Esophagus mucosa (tissue), 1 donor: ENCODE results near the gene ADAMTS17. TPM values are rescaled to one million over a fixed set of nuclear protein-coding genes. Genes with fewer than 3 reads are reported as not detected.

Experiments used
- ATAC-seq: fragments of 200-7000 bp; cut with Tn5 transposase; one replicate; pipeline ENCODE4 v1.9.1; 2020
- total RNA-seq: library from RNA; stranded (reverse); gene quantifications from one replicate; pipeline ENCODE4 v1.2.4, GENCODE V29; 2023
- donor health status: DM: yes; HTN: yes; CAD: no.

Gene ADAMTS17
- total RNA-seq, 1 donor from 2014 or later: 4.0 TPM

DNA sequence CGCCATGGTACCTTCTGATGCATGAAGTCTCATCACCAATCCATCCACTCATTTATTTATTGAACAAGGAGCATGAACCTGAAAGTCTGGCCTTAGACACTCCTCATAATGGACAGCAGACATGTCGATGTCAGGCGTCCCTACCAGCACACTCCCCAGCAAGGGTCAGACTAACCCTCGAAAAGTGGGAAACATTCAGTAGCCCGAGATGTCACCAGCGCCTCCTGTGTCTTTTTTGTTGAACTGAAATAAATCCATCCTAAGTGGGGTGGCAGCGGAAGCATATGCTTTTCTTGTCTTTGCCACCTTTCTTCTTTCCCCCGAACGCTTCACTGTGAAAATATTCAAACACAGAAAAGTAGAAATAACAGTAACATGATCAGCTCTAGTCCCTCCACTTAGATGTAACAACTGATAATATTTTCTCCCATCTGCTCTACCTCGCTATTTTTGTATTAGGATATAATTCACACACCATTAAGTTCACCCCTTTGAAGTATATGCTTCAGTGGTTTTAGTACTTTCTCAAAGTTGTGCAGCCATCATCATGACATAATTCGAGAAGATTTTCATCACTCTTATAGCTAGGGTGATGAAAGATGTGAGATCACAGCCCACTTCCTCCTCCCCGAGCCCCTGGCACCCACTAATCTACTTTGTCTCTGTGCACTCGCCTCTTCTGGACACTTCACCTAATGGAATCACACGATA is 121.6 kb downstream of the ADAMTS17 start:
- ATAC-seq: no peak

DNA sequence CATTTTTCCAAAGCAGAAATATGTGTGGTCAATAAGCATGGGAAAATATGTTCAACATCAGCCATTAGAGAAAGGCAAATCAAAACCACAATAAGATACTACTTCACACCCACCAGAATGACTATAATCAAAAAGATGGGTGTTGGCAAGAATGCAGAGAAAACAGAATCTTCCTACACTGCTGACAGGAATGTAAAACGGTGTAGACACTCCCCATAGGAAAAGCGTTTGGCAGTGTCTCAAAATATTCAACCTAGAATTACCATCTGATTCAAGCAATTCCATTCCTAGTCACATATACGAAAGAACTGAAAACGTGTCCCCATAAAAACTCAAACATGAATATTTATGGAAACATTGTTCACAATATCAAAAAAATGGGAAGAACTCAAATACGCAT is 123.3 kb downstream of the ADAMTS17 start:
- no peak for ATAC-seq

DNA sequence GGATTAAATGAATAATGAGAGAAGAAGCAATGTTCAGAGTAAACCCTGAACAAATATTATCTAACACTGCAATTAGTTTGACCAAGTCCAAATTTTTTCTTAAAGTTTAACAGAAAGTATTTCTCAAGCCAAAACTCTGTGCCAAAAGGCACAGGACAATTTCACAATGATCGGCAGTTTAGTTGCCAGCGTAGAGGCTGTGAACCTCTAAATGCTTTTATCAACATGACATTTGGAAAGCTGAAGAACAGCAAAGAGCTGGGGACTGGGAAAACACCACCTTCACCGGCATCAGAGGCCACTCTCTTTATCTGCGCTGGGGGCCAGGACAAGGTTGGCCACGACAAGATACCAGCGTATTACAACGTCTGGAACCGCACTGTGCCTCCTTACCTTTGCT is 125.6 kb downstream of the ADAMTS17 start:
- no peak for ATAC-seq

DNA sequence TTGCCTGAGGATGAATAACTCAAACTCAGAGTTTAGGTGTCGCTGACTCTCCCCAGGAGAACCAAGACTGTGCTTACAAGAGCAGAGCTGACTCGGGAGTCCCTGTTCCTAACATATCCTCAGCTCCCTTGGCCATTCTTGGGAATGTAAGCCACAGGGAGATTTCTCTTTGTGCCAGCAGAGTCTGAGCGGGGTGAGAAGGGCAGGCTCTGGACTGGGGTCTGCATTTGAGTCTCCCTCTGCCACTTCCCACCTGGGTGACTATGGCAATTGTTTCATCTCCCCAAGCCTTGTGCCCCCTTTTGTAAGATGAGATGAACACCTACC is 126.0 kb downstream of the ADAMTS17 start:
- no peak for ATAC-seq

GRCh38 chr15:100215031-100215842 is 126.5 kb downstream of the ADAMTS17 start:
- ATAC-seq: no peak

DNA sequence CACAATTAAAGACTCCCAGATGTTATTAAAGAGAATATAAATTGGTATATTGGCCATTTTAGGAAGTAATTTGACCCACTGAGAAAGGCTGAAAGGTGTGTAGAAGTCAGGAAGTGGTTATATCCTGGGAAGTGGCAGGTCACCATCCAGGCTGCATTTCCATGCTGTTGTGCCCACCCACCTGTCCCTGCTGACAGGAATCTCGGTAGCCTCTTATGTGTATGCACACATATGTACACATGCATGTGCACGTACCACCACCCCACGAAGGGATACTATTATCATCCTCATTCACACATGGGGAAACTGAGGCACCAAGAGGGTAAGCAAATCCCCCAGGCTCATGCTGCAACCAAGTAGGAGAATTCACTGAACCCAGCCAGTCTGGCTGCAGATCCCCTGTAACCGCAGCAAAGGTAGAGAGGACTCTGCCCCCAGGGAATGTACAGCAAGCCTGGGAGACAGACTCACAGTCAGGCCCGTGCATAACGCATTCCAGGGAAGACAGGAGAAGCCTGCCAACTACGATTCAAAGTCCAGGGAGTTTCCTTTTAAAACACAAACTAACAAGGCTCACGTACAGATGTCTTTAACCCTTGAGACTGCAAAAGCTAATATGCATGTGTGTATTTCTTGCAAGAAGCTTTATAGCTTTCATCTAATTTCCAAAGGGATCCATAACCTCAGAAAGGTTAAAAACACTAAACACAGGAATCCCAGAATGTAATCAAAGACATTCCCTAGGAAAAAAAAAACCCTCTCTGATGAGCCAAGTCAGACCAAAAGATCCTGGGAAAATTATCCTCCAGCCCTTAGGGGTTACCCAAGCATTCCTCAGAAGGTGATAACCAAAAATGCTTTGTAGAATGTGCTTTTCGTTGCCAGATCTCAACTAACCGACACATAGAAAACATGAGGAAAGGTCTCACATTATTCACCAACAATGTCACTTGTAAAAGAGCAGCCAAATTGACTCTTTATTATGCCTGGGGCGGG is 129.6 kb downstream of the ADAMTS17 start:
- ATAC-seq: no peak

GRCh38 chr15:100210338-100210737 is 131.4 kb downstream of the ADAMTS17 start:
- ATAC-seq: no peak

DNA sequence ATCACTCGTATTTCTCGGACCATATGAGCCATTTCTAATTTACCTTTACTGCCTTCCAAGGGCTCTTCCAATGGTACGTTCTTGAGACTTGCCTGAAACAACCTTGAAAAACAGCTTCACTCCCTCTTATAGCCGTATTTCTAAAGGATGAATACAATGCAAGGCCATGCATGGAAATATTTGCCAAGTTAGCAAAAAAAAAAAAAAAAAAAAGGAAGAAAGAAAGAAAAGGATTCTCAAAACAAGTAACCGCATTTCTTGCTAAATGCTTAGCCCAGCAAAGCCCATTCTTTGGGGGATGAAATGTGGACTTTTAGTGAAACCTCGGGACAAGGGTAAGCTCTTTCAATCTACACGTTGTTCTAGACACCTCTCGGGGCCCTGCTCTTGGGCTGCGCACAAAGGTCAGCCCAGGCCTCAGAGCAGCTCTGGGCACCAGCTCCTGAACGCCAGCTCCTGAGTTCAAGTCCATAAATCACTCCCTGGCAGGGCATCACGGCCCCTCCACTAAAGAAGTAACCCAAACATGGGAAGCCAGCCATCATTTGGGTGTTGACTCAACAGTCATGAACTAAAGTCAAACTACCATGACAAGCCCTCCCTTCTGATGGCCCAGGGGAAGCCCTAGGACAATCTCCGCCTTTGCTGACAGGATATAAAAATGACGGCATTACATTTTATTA is 132.7 kb downstream of the ADAMTS17 start:
- ATAC-seq: no peak

DNA sequence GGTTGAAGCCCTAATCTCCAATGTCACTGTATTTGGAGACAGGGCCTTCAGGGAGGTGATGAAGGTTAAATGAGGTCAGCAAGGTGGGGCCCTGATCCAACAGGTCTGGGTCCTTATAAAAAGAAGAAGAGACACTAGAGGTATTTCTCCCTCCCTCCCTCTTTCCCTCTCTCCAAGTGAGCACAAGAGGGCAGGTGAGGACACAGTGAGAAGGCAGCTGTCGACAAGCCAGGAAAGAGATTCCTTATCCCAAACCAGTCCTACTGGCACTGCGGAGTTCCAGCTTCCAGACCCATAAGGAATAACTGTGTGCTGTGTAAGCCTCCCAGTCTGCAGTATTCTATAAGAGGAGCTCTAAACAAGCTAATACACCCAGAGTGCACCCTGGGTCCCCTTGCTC is 134.7 kb downstream of the ADAMTS17 start:
- peak; percentile 59 for ATAC-seq

GRCh38 chr15:100206643-100207042 is 135.1 kb downstream of the ADAMTS17 start:
- no peak for ATAC-seq

DNA sequence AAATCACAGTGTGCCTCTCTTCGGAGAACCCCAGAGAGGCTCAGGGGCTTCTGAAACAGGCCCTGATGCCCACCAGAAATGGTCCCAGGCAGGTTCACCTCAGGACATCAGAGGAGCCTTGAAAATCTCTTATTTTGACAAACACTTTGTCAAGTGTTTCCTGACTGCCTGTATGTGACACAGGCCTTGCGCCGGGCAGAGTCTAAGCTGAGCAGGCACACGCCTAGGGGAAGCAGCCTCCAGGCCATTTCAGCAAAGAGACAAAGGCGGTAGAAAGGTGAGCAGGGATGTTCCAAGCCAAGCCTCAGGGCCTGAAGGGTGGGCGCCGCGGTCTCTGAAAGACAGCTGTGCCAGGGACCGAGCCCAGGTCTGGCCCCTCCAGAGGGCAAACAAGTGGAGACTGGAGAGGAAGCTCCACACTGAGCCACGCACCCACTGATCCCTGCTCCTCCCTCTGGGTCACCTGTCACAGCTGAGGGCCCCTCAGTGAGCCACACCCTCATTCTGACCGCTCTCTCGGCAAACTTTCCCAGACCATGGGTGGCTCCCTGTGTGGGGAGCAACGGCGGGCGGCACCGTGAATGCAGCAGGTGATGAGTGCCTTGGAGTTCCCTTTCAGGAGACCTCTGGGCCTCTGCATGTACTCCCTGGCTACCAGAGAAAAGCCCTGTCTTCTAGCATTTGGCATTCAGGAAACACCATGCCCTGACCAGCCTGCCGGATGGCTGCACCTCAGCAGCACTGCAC is 136.1 kb downstream of the ADAMTS17 start:
- peak; percentile 14 for ATAC-seq

DNA sequence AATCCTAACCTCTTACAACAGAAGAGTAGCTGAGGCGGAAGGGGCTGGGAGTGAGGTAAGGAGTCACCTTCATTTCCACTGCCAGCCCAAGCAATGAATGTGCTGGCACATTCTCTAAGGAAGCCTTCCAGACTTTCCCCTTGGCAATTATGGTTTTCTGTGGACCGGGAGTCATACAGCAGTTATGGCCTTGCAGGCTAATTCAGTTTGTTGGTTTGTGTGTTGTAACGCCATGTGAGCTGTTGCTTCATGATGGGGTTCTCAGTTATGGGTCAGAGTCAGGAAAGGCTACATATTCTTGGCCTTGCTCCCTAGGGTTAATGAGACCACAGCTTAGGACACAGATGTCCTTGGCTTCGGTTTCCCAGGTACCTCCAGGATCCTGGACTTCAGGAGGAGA is 137.0 kb downstream of the ADAMTS17 start:
- no peak for ATAC-seq

- no peak for ATAC-seq
Observed at GRCh38 chr15:100204211-100204610, 137.6 kb downstream of the ADAMTS17 start.

DNA sequence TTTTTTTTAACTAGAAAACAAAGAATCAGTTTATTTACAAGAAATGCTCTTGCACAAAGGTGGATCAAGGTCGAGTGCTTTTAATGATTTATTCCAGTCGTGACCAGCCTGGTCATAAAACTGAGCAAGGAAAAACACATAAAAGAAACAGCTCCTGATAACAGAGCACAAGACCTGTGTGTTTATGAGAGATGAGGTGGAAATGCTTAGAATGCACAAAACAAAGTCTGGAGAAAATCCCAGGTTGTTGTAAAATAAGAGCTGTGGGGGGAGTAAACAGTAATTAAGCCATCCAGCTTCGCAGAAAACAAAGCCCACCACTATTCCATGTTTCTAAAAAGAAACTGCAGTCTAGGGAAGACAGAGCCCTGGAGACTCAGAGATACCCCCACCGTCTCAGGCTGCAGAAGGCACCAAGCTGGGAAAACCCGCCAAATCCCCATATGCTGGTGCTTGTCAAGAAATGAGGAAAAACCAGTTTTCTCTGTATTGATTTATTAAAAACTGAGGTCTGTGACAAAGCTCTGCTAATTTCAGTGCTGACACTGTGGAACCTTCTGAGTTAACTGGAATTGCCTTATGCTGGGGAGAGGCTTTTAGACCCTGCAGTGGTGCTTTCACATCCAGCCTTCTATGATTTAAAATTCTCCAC is 139.3 kb downstream of the ADAMTS17 start:
- no peak for ATAC-seq

GRCh38 chr15:100201376-100202280 is 140.1 kb downstream of the ADAMTS17 start:
- no peak for ATAC-seq

- ATAC-seq: no peak
Observed at GRCh38 chr15:100200287-100200880, 141.4 kb downstream of the ADAMTS17 start.

- no peak for ATAC-seq
Observed at GRCh38 chr15:100199711-100200286, 142.0 kb downstream of the ADAMTS17 start.

- no peak for ATAC-seq
Observed at GRCh38 chr15:100198442-100198841, 143.3 kb downstream of the ADAMTS17 start.
